Thymus (tissue), 11 donors: ENCODE measurements around the gene PRKG1. TPM values are rescaled to one million over a fixed set of nuclear protein-coding genes. Genes with fewer than 3 reads are reported as not detected.
A peak's percentile ranks its signal among the peaks of the same experiment; 100 is the strongest.
"Not testable (repeated sequence)": the region's sequence is repeated elsewhere in the genome, so short reads cannot be mapped to it uniquely, and the experiment has no call there.

Source experiments
- DNase-seq, 9 donors: peaks; one replicate each; pipeline ENCODE4 v3.0.0-alpha.2; 2013; ENCODE audit warnings: low spot score in 9 of 9, low read depth in 6 of 9, missing footprints in 1 of 9
- H3K27ac ChIP-seq, 2 donors: one replicate each; pipeline ENCODE4 v1.5.1; 2013; ENCODE audit warnings: control low read depth in 1 of 2, low read depth in 1 of 2, low read length in 1 of 2, mild to moderate bottlenecking in 1 of 2, moderate library complexity in 1 of 2
- H3K27me3 ChIP-seq, 2 donors: one replicate each; pipeline ENCODE4 v1.5.1; 2013; ENCODE audit warnings: low read length in 1 of 2; ENCODE audit not compliant: control insufficient read depth in 2 of 2, insufficient read depth in 1 of 2
- H3K36me3 ChIP-seq, 2 donors: one replicate each; pipeline ENCODE4 v1.5.1; 2013; ENCODE audit warnings: low read length in 1 of 2, mild to moderate bottlenecking in 1 of 2, moderate library complexity in 1 of 2; ENCODE audit not compliant: control insufficient read depth in 2 of 2, insufficient read depth in 2 of 2
- H3K4me1 ChIP-seq, 2 donors: one replicate each; pipeline ENCODE4 v1.5.1; 2013; ENCODE audit warnings: low read length in 2 of 2; ENCODE audit not compliant: control insufficient read depth in 2 of 2, insufficient read depth in 2 of 2
- H3K4me3 ChIP-seq, 2 donors: one replicate each; pipeline ENCODE4 v1.5.1; 2013; ENCODE audit warnings: low read length in 2 of 2, control low read depth in 1 of 2, mild to moderate bottlenecking in 1 of 2
- H3K9me3 ChIP-seq, 2 donors: one replicate each; pipeline ENCODE4 v1.5.1; 2013; ENCODE audit warnings: low read length in 1 of 2, mild to moderate bottlenecking in 1 of 2; ENCODE audit not compliant: control insufficient read depth in 2 of 2, insufficient read depth in 1 of 2
- WGBS: extraction: QIAGEN DNeasy Blood & Tissue Kit; methylation state at CpG from one replicate; pipeline ENCODE4 v1.1.7; 2013; 5-methylcytosine and 5-hydroxymethylcytosine counted together
- polyA plus RNA-seq: library from polyadenylated mRNA; stranded (reverse); fragments of 200-250 nt; gene quantifications from one replicate; pipeline ENCODE4 v1.2.3, GENCODE V29; 2013
- total RNA-seq: library from RNA; stranded (reverse); fragments of 120-200 nt; gene quantifications from one replicate; pipeline ENCODE4 v1.2.4, GENCODE V29; 2013
- donor health status: healthy.

Gene PRKG1
- total and polyA plus RNA-seq, 2 donors: 2.5 to 7.4 TPM

GRCh38 chr10:51564896-51565510 is 490.7 kb downstream of the PRKG1 start:
- DNase-seq: peak in 1 of 9 donors; percentile 1
- WGBS: 95% methylated on average over 2 of the region's 2 CpGs
- no peaks in the 10 kb centered on the region for H3K27me3 ChIP-seq
- H3K9me3 ChIP-seq: no peaks in the 10 kb centered on the region
- H3K27ac ChIP-seq: no peak overlapping the region
- H3K36me3 ChIP-seq: no peaks in the 10 kb centered on the region
- no peak overlapping the region for H3K4me3 ChIP-seq
- H3K4me1 ChIP-seq: no peaks in the 10 kb centered on the region

- no peak overlapping the region for H3K27ac ChIP-seq
- WGBS: 91% methylated on average over 3 of the region's 3 CpGs
- H3K27me3 ChIP-seq: no peaks in the 10 kb centered on the region
- DNase-seq: no peak
- H3K9me3 ChIP-seq: no peaks in the 10 kb centered on the region
- H3K36me3 ChIP-seq: no peaks in the 10 kb centered on the region
- H3K4me3 ChIP-seq: no peak overlapping the region
- no peaks in the 10 kb centered on the region for H3K4me1 ChIP-seq
Observed at GRCh38 chr10:51567271-51567670, 493.0 kb downstream of the PRKG1 start.

- H3K9me3 ChIP-seq: no peaks in the 10 kb centered on the region
- 88% methylated on average over 3 of the region's 3 CpGs for WGBS
- no peak overlapping the region for H3K4me3 ChIP-seq
- no peaks in the 10 kb centered on the region for H3K36me3 ChIP-seq
- no peak overlapping the region for H3K27ac ChIP-seq
- no peak for DNase-seq
- H3K27me3 ChIP-seq: no peaks in the 10 kb centered on the region
- H3K4me1 ChIP-seq: no peaks in the 10 kb centered on the region
Observed at GRCh38 chr10:51569467-51569866, 495.2 kb downstream of the PRKG1 start.

GRCh38 chr10:51574248-51575048 is 500.2 kb downstream of the PRKG1 start:
- WGBS: 88% methylated on average over 2 of the region's 2 CpGs
- DNase-seq: no peak
- H3K27me3 ChIP-seq: no peaks in the 10 kb centered on the region
- no peaks in the 10 kb centered on the region for H3K4me1 ChIP-seq
- H3K36me3 ChIP-seq: no peaks in the 10 kb centered on the region
- no peak overlapping the region for H3K4me3 ChIP-seq
- H3K27ac ChIP-seq: no peak overlapping the region
- H3K9me3 ChIP-seq: no peaks in the 10 kb centered on the region

GRCh38 chr10:51581196-51581595 is 506.9 kb downstream of the PRKG1 start:
- H3K4me3 ChIP-seq, DNase-seq, H3K36me3 ChIP-seq, H3K27me3 ChIP-seq, H3K4me1 ChIP-seq, H3K27ac ChIP-seq, H3K9me3 ChIP-seq: not testable (repeated sequence)
- WGBS: 89% methylated on average over 6 of the region's 6 CpGs

- H3K27me3 ChIP-seq: no peaks in the 10 kb centered on the region
- no peaks in the 10 kb centered on the region for H3K4me1 ChIP-seq
- H3K4me3 ChIP-seq: no peak overlapping the region
- no peak for DNase-seq
- no peaks in the 10 kb centered on the region for H3K9me3 ChIP-seq
- no peak overlapping the region for H3K27ac ChIP-seq
- no peaks in the 10 kb centered on the region for H3K36me3 ChIP-seq
Observed at GRCh38 chr10:51583976-51584375, 509.7 kb downstream of the PRKG1 start.

- no peaks in the 10 kb centered on the region for H3K9me3 ChIP-seq
- no peaks in the 10 kb centered on the region for H3K4me1 ChIP-seq
- no peaks in the 10 kb centered on the region for H3K36me3 ChIP-seq
- no peak overlapping the region for H3K4me3 ChIP-seq
- DNase-seq: no peak
- H3K27ac ChIP-seq: no peak overlapping the region
- 95% methylated on average over 7 of the region's 7 CpGs for WGBS
- H3K27me3 ChIP-seq: no peaks in the 10 kb centered on the region
Observed at GRCh38 chr10:51585742-51586141, 511.5 kb downstream of the PRKG1 start.

GRCh38 chr10:51588984-51589383 is 514.7 kb downstream of the PRKG1 start:
- Histone ChIP-seq H3K36me3 (no peaks in the 10 kb centered on the region), H3K4me1 (no peaks in the 10 kb centered on the region), H3K27ac (no peak overlapping the region), H3K9me3 (no peaks in the 10 kb centered on the region), H3K27me3 (no peaks in the 10 kb centered on the region), H3K4me3 (no peak overlapping the region)
- 96% methylated on average over 1 of the region's 1 CpG for WGBS
- no peak for DNase-seq

- H3K9me3 ChIP-seq: no peaks in the 10 kb centered on the region
- no peaks in the 10 kb centered on the region for H3K27me3 ChIP-seq
- no peaks in the 10 kb centered on the region for H3K36me3 ChIP-seq
- 96% methylated on average over 2 of the region's 2 CpGs for WGBS
- DNase-seq: no peak
- H3K4me1 ChIP-seq: no peaks in the 10 kb centered on the region
- no peak overlapping the region for H3K4me3 ChIP-seq
- no peak overlapping the region for H3K27ac ChIP-seq
Observed at GRCh38 chr10:51590818-51591217, 516.5 kb downstream of the PRKG1 start.
